Sigmoid colon (tissue), 4 donors: ENCODE results near the gene DCAF8L2.

Experiments used
- CTCF ChIP-seq, 4 experiments: fragments of 450-650 bp in 3 of 4; fragments of 200-600 bp in 1 of 4; IDR thresholded peaks; one replicate each; pipeline ENCODE4 v1.5.1; 2016 to 2019; ENCODE audit warnings: antibody characterized with exemption in 4 of 4, mild to moderate bottlenecking in 3 of 4, moderate library complexity in 2 of 4
- EP300 ChIP-seq, 4 donors: sonication (generic); formaldehyde crosslinking; IDR thresholded peaks; one replicate each; pipeline ENCODE4 v1.6.1; 2017; ENCODE audit warnings: antibody characterized with exemption in 4 of 4
- POLR2A ChIP-seq, 2 donors: fragments of 450-650 bp; IDR thresholded peaks; one replicate each; pipeline ENCODE4 v1.6.1; 2016; ENCODE audit warnings: antibody characterized with exemption in 2 of 2, mild to moderate bottlenecking in 2 of 2, moderate library complexity in 2 of 2
- POLR2AphosphoS5 ChIP-seq, 4 donors: sonication (generic); formaldehyde crosslinking; IDR thresholded peaks; one replicate each; pipeline ENCODE4 v1.6.1; 2017; ENCODE audit warnings: antibody characterized with exemption in 4 of 4

DNA sequence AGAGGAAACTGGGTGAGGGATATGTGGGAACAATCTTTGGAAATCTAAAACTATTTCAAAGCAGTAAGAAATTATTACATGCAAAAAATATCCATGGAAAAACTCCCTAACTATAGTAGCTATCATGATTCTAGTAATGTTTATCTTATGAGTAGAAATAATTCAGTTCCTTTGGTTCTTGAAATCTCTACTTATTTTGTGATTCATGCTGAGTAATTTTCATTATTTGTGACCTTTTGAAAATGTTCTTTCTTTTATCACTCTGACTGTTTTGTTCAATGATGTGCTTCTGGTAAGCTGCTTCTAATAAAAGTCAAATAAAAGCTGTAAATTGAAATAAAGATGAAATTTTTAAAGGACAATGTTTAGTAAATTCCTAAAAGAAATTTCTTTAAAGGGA is 177.2 kb downstream of the DCAF8L2 start:
- TF ChIP-seq CTCF (IDR thresholded peaks at IDR 0.05): no peak
- TF ChIP-seq POLR2A (IDR thresholded peaks at IDR 0.05): no peak
- no peak for TF ChIP-seq EP300 (IDR thresholded peaks at IDR 0.05)
- TF ChIP-seq POLR2AphosphoS5 (IDR thresholded peaks at IDR 0.05): no peak
